CD4-positive, CD25-positive, alpha-beta regulatory T cell (primary cell): Measurements from ENCODE around the gene GSTM2. TPM values are rescaled to one million over a fixed set of nuclear protein-coding genes. Genes with fewer than 3 reads are reported as not detected.
"Not testable (repeated sequence)": the region's sequence is repeated elsewhere in the genome, so short reads cannot be mapped to it uniquely, and the experiment has no call there.

Experiments
- ATAC-seq, 2 donors: fragments of 150-1000 bp; cut with Tn5 transposase; one replicate each; pipeline ENCODE4 v1.10.0; 2021; ENCODE audit warnings: low read depth in 2 of 2, moderate number of reproducible peaks in 2 of 2, moderate library complexity in 1 of 2
- DNase-seq, 3 donors: peaks; one replicate each; pipeline versions ENCODE4 v3.0.0 to v3.0.0-alpha.2; 2012 to 2022; ENCODE audit warnings: mixed read lengths in 1 of 3
- H3K27ac ChIP-seq: one replicate; pipeline ENCODE4 v1.7.0; 2013; ENCODE audit warnings: mild to moderate bottlenecking, low read length; ENCODE audit not compliant: insufficient read depth, poor library complexity, severe bottlenecking
- H3K27me3 ChIP-seq: one replicate; pipeline ENCODE4 v1.7.0; 2013; ENCODE audit warnings: low read length; ENCODE audit not compliant: control insufficient read depth, insufficient read depth
- H3K36me3 ChIP-seq: one replicate; pipeline ENCODE4 v1.7.0; 2013; ENCODE audit warnings: mild to moderate bottlenecking, low read length, moderate library complexity; ENCODE audit not compliant: control insufficient read depth, insufficient read depth
- H3K4me1 ChIP-seq: 2 replicates; pipeline ENCODE4 v1.7.0; 2013; ENCODE audit warnings: mild to moderate bottlenecking, low read length; ENCODE audit not compliant: insufficient read depth, control insufficient read depth, poor library complexity, severe bottlenecking
- H3K4me3 ChIP-seq: one replicate; pipeline ENCODE4 v1.7.0; 2013; ENCODE audit warnings: low read depth, mild to moderate bottlenecking, low read length, moderate library complexity
- H3K9me3 ChIP-seq, 2 experiments: 1 replicate in 1 of 2; 2 replicates in 1 of 2; pipeline ENCODE4 v1.7.0; 2013; ENCODE audit warnings: low read length in 2 of 2, mild to moderate bottlenecking in 1 of 2, moderate library complexity in 1 of 2; ENCODE audit not compliant: control insufficient read depth in 2 of 2
- H3K27ac Mint-ChIP-seq, 3 donors: one replicate each; pipeline ENCODE4 v1.8.0; 2020 to 2022; ENCODE audit warnings: mild to moderate bottlenecking in 3 of 3, mixed read lengths in 3 of 3, moderate library complexity in 2 of 3
- H3K27me3 Mint-ChIP-seq: one replicate; pipeline ENCODE4 v1.8.0; 2022; ENCODE audit warnings: mild to moderate bottlenecking, mixed read lengths
- H3K36me3 Mint-ChIP-seq: one replicate; pipeline ENCODE4 v1.8.0; 2020; ENCODE audit warnings: mixed read lengths
- H3K4me1 Mint-ChIP-seq, 4 donors: one replicate each; pipeline ENCODE4 v1.8.0; 2020 to 2022; ENCODE audit warnings: mixed read lengths in 4 of 4, mild to moderate bottlenecking in 1 of 4
- H3K4me3 Mint-ChIP-seq, 4 donors: one replicate each; pipeline ENCODE4 v1.8.0; 2020 to 2022; ENCODE audit warnings: mild to moderate bottlenecking in 4 of 4, mixed read lengths in 4 of 4, moderate library complexity in 3 of 4
- H3K9me3 Mint-ChIP-seq, 7 donors: one replicate each; pipeline ENCODE4 v1.8.0; 2020 to 2022; ENCODE audit warnings: mixed read lengths in 7 of 7, mild to moderate bottlenecking in 3 of 7, moderate library complexity in 2 of 7
- polyA plus RNA-seq, 4 donors: library from polyadenylated mRNA; unstranded; fragments of 300-500 nt; fragmentation: Illumina TruSeq; gene quantifications; one replicate each; pipeline ENCODE4 v1.2.3, GENCODE V29; 2021
- total RNA-seq: library from RNA; stranded (reverse); gene quantifications from one replicate; pipeline ENCODE4 v1.2.3, GENCODE V29; 2022

Gene GSTM2
- total and polyA plus RNA-seq, 5 donors from 2014 or later, result 8.0 to 36.2 (median 11.8) TPM

GRCh38 chr1:109655615-109656519 is 12.0 kb upstream of the GSTM2 start, which contains the start of gene GSTM4:
TSS of gene GSTM4 (plus strand) at chr1:109656099. CDS start at chr1:109656390, 291 bp downstream.
- H3K4me3 ChIP-seq, result peak within 1 kb of the TSS; percentile 70
- no peaks in the 10 kb centered on the region for H3K36me3 Mint-ChIP-seq
- peaks cover 4% of the 10 kb centered on the region for H3K27me3 ChIP-seq
- H3K4me3 Mint-ChIP-seq, result peak within 1 kb of the TSS; percentile 89 to 98 (median 92)
- no peaks in the 10 kb centered on the region for H3K9me3 Mint-ChIP-seq
- H3K9me3 ChIP-seq, result no peaks in the 10 kb centered on the region
- no peaks in the 10 kb centered on the region for H3K36me3 ChIP-seq
- H3K4me1 ChIP-seq, result peaks cover 13% of the 10 kb centered on the region
- H3K27ac Mint-ChIP-seq, result peak within 1 kb of the TSS; percentile 35 to 86 (median 86)
- H3K27ac ChIP-seq, result peak within 1 kb of the TSS; percentile 53
- peak; percentile 70 to 82 for ATAC-seq
- DNase-seq, result peak; percentile 38 to 74 (median 63)
- peaks cover 24% of the 10 kb centered on the region for H3K27me3 Mint-ChIP-seq
- peaks cover 0 to 17% (median 10%) of the 10 kb centered on the region in 4 donors for H3K4me1 Mint-ChIP-seq

- Histone ChIP-seq H3K27me3 (peaks cover 3% of the 10 kb centered on the region), H3K27ac (no peak overlapping the region), H3K36me3 (no peaks in the 10 kb centered on the region), H3K9me3 (no peaks in the 10 kb centered on the region), H3K4me3 (no peak overlapping the region), H3K4me1 (peaks cover 13% of the 10 kb centered on the region)
- H3K4me3 Mint-ChIP-seq, result peak overlapping the region; percentile 56 to 98 (median 84)
- H3K9me3 Mint-ChIP-seq, result peaks cover 0 to 1% (median 0%) of the 10 kb centered on the region in 7 donors
- H3K4me1 Mint-ChIP-seq, result peaks cover 0 to 17% (median 10%) of the 10 kb centered on the region in 4 donors
- no peaks in the 10 kb centered on the region for H3K36me3 Mint-ChIP-seq
- peak overlapping the region in 1 of 3 donors; percentile 1 for H3K27ac Mint-ChIP-seq
- peaks cover 8% of the 10 kb centered on the region for H3K27me3 Mint-ChIP-seq
- DNase-seq (no peak), ATAC-seq (no peak)
These were observed 10.5 kb upstream of the GSTM2 start for GRCh38 chr1:109657395-109657794.

- no peak for ATAC-seq
- H3K9me3 ChIP-seq, result no peaks in the 10 kb centered on the region
- no peaks in the 10 kb centered on the region for H3K36me3 Mint-ChIP-seq
- peaks cover 0 to 1% (median 0%) of the 10 kb centered on the region in 7 donors for H3K9me3 Mint-ChIP-seq
- peak overlapping the region in 1 of 3 donors; percentile 1 for H3K27ac Mint-ChIP-seq
- H3K27me3 ChIP-seq, result no peaks in the 10 kb centered on the region
- no peaks in the 10 kb centered on the region for H3K36me3 ChIP-seq
- H3K4me1 Mint-ChIP-seq, result peaks cover 0 to 17% (median 9%) of the 10 kb centered on the region in 4 donors
- DNase-seq, result no peak
- H3K4me3 Mint-ChIP-seq, result peak overlapping the region; percentile 56 to 89 (median 80)
- no peak overlapping the region for H3K27ac ChIP-seq
- H3K4me1 ChIP-seq, result peaks cover 13% of the 10 kb centered on the region
- peaks cover 6% of the 10 kb centered on the region for H3K27me3 Mint-ChIP-seq
- H3K4me3 ChIP-seq, result no peak overlapping the region
These were observed 9.9 kb upstream of the GSTM2 start for GRCh38 chr1:109657970-109658369.

- Histone ChIP-seq H3K4me1 (peaks cover 13% of the 10 kb centered on the region), H3K36me3 (no peaks in the 10 kb centered on the region), H3K9me3 (no peaks in the 10 kb centered on the region), H3K27ac (no peak overlapping the region), H3K27me3 (no peaks in the 10 kb centered on the region), H3K4me3 (no peak overlapping the region)
- Mint-ChIP-seq H3K4me3 (peak overlapping the region in 1 of 4 donors; percentile 79), H3K27me3 (peaks cover under 1% of the 10 kb centered on the region), H3K36me3 (no peaks in the 10 kb centered on the region), H3K27ac (no peak overlapping the region), H3K9me3 (peaks cover 0 to 1% (median 0%) of the 10 kb centered on the region in 7 donors), H3K4me1 (peaks cover 0 to 17% (median 8%) of the 10 kb centered on the region in 4 donors)
- DNase-seq, result no peak
- no peak for ATAC-seq
These were observed 9.3 kb upstream of the GSTM2 start for GRCh38 chr1:109658533-109659042.

- Mint-ChIP-seq H3K9me3 (peaks cover 0 to 1% (median 0%) of the 10 kb centered on the region in 7 donors), H3K27ac (no peak overlapping the region), H3K4me3 (peak overlapping the region in 1 of 4 donors; percentile 75), H3K36me3 (no peaks in the 10 kb centered on the region), H3K4me1 (peaks cover 0 to 17% (median 8%) of the 10 kb centered on the region in 4 donors), H3K27me3 (no peaks in the 10 kb centered on the region)
- ATAC-seq, result no peak
- no peak for DNase-seq
- Histone ChIP-seq H3K36me3 (no peaks in the 10 kb centered on the region), H3K4me1 (peaks cover 13% of the 10 kb centered on the region), H3K27me3 (no peaks in the 10 kb centered on the region), H3K27ac (no peak overlapping the region), H3K4me3 (no peak overlapping the region), H3K9me3 (no peaks in the 10 kb centered on the region)
These were observed 8.7 kb upstream of the GSTM2 start for GRCh38 chr1:109659145-109659544.

GRCh38 chr1:109659997-109660690 is 7.7 kb upstream of the GSTM2 start:
- ATAC-seq (no peak), DNase-seq (no peak)
- no peak overlapping the region for H3K27ac ChIP-seq
- H3K27me3 ChIP-seq, result no peaks in the 10 kb centered on the region
- no peaks in the 10 kb centered on the region for H3K36me3 ChIP-seq
- peak overlapping the region in 1 of 3 donors; percentile 32 for H3K27ac Mint-ChIP-seq
- H3K4me1 ChIP-seq, result peaks cover 12% of the 10 kb centered on the region
- H3K4me1 Mint-ChIP-seq, result peaks cover 0 to 14% (median 3%) of the 10 kb centered on the region in 4 donors
- no peaks in the 10 kb centered on the region for H3K9me3 ChIP-seq
- no peak overlapping the region for H3K4me3 Mint-ChIP-seq
- peaks cover 0 to 1% (median 0%) of the 10 kb centered on the region in 7 donors for H3K9me3 Mint-ChIP-seq
- H3K27me3 Mint-ChIP-seq, result no peaks in the 10 kb centered on the region
- no peak overlapping the region for H3K4me3 ChIP-seq
- H3K36me3 Mint-ChIP-seq, result no peaks in the 10 kb centered on the region

GRCh38 chr1:109660691-109661026 is 7.2 kb upstream of the GSTM2 start:
- H3K27me3 ChIP-seq, H3K4me3 Mint-ChIP-seq, H3K4me1 Mint-ChIP-seq, H3K4me1 ChIP-seq, H3K27ac ChIP-seq, ATAC-seq, H3K27ac Mint-ChIP-seq, H3K9me3 Mint-ChIP-seq, H3K36me3 Mint-ChIP-seq, H3K4me3 ChIP-seq, H3K36me3 ChIP-seq, H3K27me3 Mint-ChIP-seq, H3K9me3 ChIP-seq, DNase-seq: not testable (repeated sequence)
